Kidney (tissue), 14 donors: ENCODE measurements around the gene CCDC88B. TPM values are rescaled to one million over a fixed set of nuclear protein-coding genes. Genes with fewer than 3 reads are reported as not detected.

Experiments used
- DNase-seq, 5 donors: peaks; one replicate each; pipeline ENCODE4 v3.0.0-alpha.2; 2013 to 2020
- FAIRE-seq: peaks from 2 replicates; lab custom pipeline; 2012; peaks lifted over from hg19 to GRCh38; lab: Jason Lieb, UNC
- H3K27ac ChIP-seq, 2 donors: one replicate each; pipeline ENCODE4 v1.7.0; 2013; ENCODE audit warnings: low read depth in 2 of 2, low read length in 2 of 2, inconsistent platforms in 1 of 2
- H3K27me3 ChIP-seq: one replicate; pipeline ENCODE4 v1.7.1; 2013; ENCODE audit warnings: low read length, inconsistent platforms; ENCODE audit not compliant: control insufficient read depth, insufficient read depth
- H3K36me3 ChIP-seq, 3 donors: one replicate each; pipeline versions ENCODE4 v1.7.0 to v1.7.1; 2013; ENCODE audit warnings: low read length in 3 of 3, control low read depth in 1 of 3, inconsistent platforms in 1 of 3; ENCODE audit not compliant: insufficient read depth in 3 of 3, control insufficient read depth in 2 of 3
- H3K4me1 ChIP-seq, 3 donors: one replicate each; pipeline versions ENCODE4 v1.7.0 to v1.7.1; 2013; ENCODE audit warnings: low read length in 3 of 3, inconsistent platforms in 1 of 3, low read depth in 1 of 3; ENCODE audit not compliant: control insufficient read depth in 2 of 3, insufficient read depth in 2 of 3
- H3K4me3 ChIP-seq, 3 donors: one replicate each; pipeline versions ENCODE4 v1.7.0 to v1.8.1; 2013; ENCODE audit warnings: low read length in 3 of 3, control low read depth in 1 of 3, inconsistent platforms in 1 of 3
- H3K9ac ChIP-seq, 3 donors: one replicate each; pipeline versions ENCODE4 v1.7.0 to v1.7.1; 2013; ENCODE audit warnings: low read length in 3 of 3, control low read depth in 1 of 3, inconsistent platforms in 1 of 3
- H3K9me3 ChIP-seq, 3 donors: one replicate each; pipeline versions ENCODE4 v1.7.0 to v1.7.1; 2013; ENCODE audit warnings: low read length in 3 of 3, control low read depth in 1 of 3, inconsistent platforms in 1 of 3; ENCODE audit not compliant: control insufficient read depth in 2 of 3, insufficient read depth in 1 of 3
- CTCF ChIP-seq: IDR thresholded peaks from 3 replicates; pipeline ENCODE4 v1.5.1; 2012; ENCODE audit warnings: mild to moderate bottlenecking, moderate library complexity, borderline replicate concordance; ENCODE audit not compliant: insufficient read depth; ENCODE audit errors: extremely low read depth
- intact Hi-C: fragments of 100-400 bp; cut with DNase I; formaldehyde crosslinking; loops from one replicate; pipeline ENCODE4 v1.11.1; 2022
- polyA plus RNA-seq: library from polyadenylated mRNA; stranded (reverse); fragments of 350-450 nt; fragmentation: Illumina TruSeq; extraction: RNeasy Lipid Tissue Mini Kit (QIAGEN cat#74804); gene quantifications from one replicate; pipeline ENCODE4 v1.2.3, GENCODE V29; 2014; ENCODE audit warnings: low read depth, low replicate concordance; ENCODE audit not compliant: insufficient read depth
- total RNA-seq: library from RNA; stranded (reverse); fragmentation: NEBNext Ultra II Directional; extraction: Animal tissue kit (Norgen Biotek cat#: 25700); gene quantifications from one replicate; pipeline ENCODE4 v1.2.1, GENCODE V29; 2021
- donor health status: control.
- donor health status: control.
- donor health status: control.
- donor health status: control.
- donor health status: control.
- donor health status: DM: yes; HTN: yes; CAD: no.
- donor health status: Normal renal cell carcinoma (clear cell type).

Gene CCDC88B
- total and polyA plus RNA-seq, 2 donors from 2014 or later, result 10.0 to 13.3 TPM

- H3K36me3 ChIP-seq, result no peaks in the 10 kb centered on the region
- intact Hi-C loops, result no loop called here
- H3K4me1 ChIP-seq, result peaks cover 0 to 4% (median 0%) of the 10 kb centered on the region in 3 donors
- FAIRE-seq, result no peak
- no peak for TF ChIP-seq CTCF
- no peaks in the 10 kb centered on the region for H3K9me3 ChIP-seq
- DNase-seq, result no peak
- no peak overlapping the region for H3K27ac ChIP-seq
- no peaks in the 10 kb centered on the region for H3K27me3 ChIP-seq
- no peak overlapping the region for H3K4me3 ChIP-seq
- no peak overlapping the region for H3K9ac ChIP-seq
Measured at GRCh38 chr11:64352099-64352994, 12.3 kb downstream of the CCDC88B start.

- intact Hi-C loops, result no loop called here
- no peaks in the 10 kb centered on the region for H3K36me3 ChIP-seq
Measured at GRCh38 chr11:64352995-64353714, 13.2 kb downstream of the CCDC88B start.

GRCh38 chr11:64353715-64354506 is 13.9 kb downstream of the CCDC88B start:
- peak in 1 of 5 donors; percentile 55 for DNase-seq
- no peak for TF ChIP-seq CTCF
- Histone ChIP-seq H3K4me1 (peaks cover 0 to 12% (median 5%) of the 10 kb centered on the region in 3 donors), H3K9me3 (no peaks in the 10 kb centered on the region), H3K27me3 (no peaks in the 10 kb centered on the region), H3K9ac (no peak overlapping the region), H3K27ac (no peak overlapping the region), H3K4me3 (no peak overlapping the region), H3K36me3 (no peaks in the 10 kb centered on the region)
- intact Hi-C loops, result no loop called here
- FAIRE-seq, result no peak

More at GRCh38 chr11:64352995-64353714, 13.2 kb downstream of the CCDC88B start:
- Histone ChIP-seq H3K27ac (no peak overlapping the region), H3K27me3 (no peaks in the 10 kb centered on the region), H3K9ac (no peak overlapping the region), H3K4me3 (no peak overlapping the region), H3K9me3 (no peaks in the 10 kb centered on the region), H3K4me1 (peaks cover 0 to 7% (median under 1%) of the 10 kb centered on the region in 3 donors)
- no peak for TF ChIP-seq CTCF
- FAIRE-seq, result no peak
- DNase-seq, result peak in 1 of 5 donors; percentile 82
